ENCODE data around the gene TOMM7.

- TF ChIP-seq CTCF (conservative IDR thresholded peaks at IDR 0.05) (no peak), ZFX (IDR thresholded peaks at IDR 0.05) (no peak)
Measured at GRCh38 chr7:22765609-22766008, 57.0 kb downstream of the TOMM7 start.
